ENCODE data around the gene RPS21. TPM values are rescaled to one million over a fixed set of nuclear protein-coding genes. Genes with fewer than 3 reads are reported as not detected.

RPS21 gene
- total RNA-seq, 2 donors from 2014 or later = 1,025 to 2,724 TPM

DNA sequence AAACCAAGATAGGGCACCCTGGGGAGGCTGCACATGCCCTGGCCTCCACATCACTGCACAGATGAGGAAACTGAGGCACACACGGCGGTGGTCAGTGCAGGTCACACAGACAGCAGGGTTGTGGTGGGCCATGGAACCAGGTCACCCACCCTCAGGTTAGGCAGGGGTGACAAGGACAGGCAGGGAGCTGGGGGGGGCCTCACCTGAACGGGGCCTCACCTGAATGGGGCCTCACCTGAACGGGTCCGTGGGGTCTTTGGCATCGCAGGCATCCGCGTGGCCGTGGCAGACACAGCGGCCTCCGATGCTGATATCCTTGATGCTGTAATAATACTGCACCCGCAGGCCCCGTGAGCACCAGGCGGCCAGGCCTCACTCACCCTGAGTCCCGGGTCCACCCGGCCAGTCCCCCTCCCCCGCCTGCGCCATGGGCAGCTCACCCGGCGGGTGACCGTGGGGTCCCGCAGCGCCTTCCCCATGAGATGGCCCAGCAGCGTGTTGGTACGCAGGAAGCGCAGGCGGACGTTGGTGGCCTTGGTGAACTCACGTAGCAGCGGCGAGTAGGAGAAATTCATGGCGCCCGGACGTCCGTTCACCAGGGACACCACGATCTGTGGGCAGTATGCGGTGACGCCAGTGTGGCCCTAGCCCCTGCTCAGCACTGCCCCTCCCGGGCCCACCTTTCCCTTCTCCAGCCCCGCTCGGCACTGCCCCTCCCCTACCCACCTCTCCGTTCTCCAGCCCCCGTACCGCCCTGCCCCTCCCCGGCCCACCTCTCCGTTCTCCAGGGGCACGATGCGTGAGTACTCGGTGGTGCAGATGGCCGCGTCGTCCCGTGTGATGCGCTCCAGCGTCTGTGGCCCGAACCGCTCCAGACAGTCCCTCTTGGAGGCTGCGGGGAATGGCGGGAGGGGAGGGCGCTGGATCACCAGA is 35.2 kb upstream of the RPS21 start:
- no peak overlapping the region for H3K4me3 ChIP-seq
- ATAC-seq (ENCODE audit: insufficient number of reproducible peaks, low FRiP score, low read depth) (no peak), DNase-seq (ENCODE audit: low spot score) (no peak)
- H3K36me3 ChIP-seq = peaks cover 34% of the 10 kb centered on the region
- H3K4me1 ChIP-seq (ENCODE audit: control insufficient read depth in 1 of 2, low read depth in 2 of 2) = peaks cover 34 to 47% of the 10 kb centered on the region in 2 donors
- H3K27ac ChIP-seq = peak overlapping the region; percentile 94 to 100
- no peaks in the 10 kb centered on the region for H3K9me3 ChIP-seq
- TF ChIP-seq, protein P1, sequence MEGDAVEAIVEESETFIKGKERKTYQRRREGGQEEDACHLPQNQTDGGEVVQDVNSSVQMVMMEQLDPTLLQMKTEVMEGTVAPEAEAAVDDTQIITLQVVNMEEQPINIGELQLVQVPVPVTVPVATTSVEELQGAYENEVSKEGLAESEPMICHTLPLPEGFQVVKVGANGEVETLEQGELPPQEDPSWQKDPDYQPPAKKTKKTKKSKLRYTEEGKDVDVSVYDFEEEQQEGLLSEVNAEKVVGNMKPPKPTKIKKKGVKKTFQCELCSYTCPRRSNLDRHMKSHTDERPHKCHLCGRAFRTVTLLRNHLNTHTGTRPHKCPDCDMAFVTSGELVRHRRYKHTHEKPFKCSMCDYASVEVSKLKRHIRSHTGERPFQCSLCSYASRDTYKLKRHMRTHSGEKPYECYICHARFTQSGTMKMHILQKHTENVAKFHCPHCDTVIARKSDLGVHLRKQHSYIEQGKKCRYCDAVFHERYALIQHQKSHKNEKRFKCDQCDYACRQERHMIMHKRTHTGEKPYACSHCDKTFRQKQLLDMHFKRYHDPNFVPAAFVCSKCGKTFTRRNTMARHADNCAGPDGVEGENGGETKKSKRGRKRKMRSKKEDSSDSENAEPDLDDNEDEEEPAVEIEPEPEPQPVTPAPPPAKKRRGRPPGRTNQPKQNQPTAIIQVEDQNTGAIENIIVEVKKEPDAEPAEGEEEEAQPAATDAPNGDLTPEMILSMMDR (IDR thresholded peaks at IDR 0.05) = no peak
- no peaks in the 10 kb centered on the region for H3K27me3 ChIP-seq (replicated peaks; ENCODE audit: insufficient read depth)

DNA sequence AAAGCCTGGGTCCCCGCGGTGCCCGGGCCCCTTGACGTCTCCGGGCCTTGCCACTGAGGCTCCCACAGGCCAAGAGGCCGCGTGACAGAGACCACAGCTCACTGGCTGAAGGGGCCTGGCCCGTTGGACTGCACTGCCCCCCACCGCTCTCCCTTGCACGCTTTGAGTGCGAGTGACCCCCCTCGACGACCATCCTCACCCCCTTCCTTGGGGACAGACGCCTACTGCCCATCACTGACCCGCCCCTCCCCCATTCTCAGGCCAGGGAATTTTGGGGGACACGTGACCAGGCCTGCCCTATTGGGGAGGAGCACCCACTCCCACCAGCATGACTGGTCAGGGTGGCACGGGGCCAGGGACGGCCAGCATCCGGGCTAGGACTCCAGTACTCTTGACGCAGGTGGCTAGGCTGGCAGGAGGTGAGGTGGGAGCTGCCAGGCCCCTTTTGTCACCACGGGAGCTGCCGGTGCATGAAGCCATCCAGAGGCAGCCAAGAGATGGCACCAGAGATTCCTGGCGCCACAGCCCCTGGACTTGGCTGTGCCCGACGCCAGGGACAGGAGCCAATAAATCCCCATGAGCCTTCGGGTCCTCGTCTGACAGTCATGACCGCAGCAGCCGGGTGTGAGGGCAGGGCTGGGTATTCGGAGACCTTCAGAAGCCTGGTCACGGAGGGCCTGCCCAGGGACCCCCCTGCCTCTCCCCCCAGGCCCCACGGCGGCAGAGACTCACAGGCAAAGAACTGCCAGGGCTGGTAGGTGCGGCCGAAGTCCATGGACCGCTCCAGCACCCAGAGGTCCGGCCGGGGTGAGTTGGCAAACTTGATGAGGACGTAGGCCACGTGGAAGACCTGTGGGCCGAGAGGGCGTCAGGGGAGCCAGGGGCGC is 34.3 kb upstream of the RPS21 start:
- peak overlapping the region; percentile 94 to 100 for H3K27ac ChIP-seq
- H3K9me3 ChIP-seq = no peaks in the 10 kb centered on the region
- no peaks in the 10 kb centered on the region for H3K27me3 ChIP-seq (replicated peaks; ENCODE audit: insufficient read depth)
- ATAC-seq (ENCODE audit: insufficient number of reproducible peaks, low FRiP score, low read depth) (peak; percentile 33), DNase-seq (ENCODE audit: low spot score) (peak; percentile 53)
- H3K4me3 ChIP-seq = peak overlapping the region; percentile 42
- H3K36me3 ChIP-seq = peaks cover 25% of the 10 kb centered on the region
- peaks cover 43 to 56% of the 10 kb centered on the region in 2 donors for H3K4me1 ChIP-seq (ENCODE audit: control insufficient read depth in 1 of 2, low read depth in 2 of 2)
- TF ChIP-seq, protein P1 (IDR thresholded peaks at IDR 0.05) = no peak

DNA sequence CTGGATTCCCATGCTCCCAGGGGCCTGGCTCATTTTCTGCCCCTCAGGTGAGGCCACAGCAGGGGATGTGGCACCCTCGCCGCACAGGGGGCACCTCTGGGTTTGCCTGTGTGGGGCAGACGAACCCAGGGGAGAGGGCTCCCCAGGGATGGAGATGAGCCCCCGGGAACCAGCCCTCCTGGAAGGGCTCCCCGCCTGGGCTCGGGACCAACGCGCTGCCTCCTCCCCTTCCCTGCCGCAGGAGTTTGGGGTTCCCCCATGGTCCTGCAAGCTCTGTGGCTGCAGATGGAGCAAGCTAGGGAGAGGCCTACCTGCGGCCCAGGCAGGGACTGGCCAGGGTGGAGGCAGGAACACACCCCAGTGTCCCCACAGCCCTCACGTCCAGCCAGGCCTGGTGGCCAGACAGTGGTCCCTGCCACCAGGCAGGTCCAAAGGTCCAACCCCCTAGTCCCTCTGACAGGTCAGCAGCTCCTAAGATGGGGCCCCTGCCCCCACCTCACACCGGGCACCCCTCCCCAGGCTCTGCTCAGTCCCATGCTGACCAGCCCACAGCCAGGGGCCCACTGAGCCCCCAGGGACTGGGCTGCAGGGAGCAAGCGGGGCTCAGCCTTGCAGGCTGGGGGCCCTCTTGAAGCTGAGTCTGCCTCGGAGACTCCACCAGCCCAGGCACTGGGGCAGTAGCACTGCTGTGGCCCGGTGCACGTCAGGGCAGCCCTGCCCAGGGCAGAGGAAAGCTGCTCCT is 33.4 kb upstream of the RPS21 start:
- ATAC-seq (ENCODE audit: insufficient number of reproducible peaks, low FRiP score, low read depth) (no peak), DNase-seq (ENCODE audit: low spot score) (no peak)
- no peaks in the 10 kb centered on the region for H3K27me3 ChIP-seq (replicated peaks; ENCODE audit: insufficient read depth)
- H3K4me3 ChIP-seq = peak overlapping the region; percentile 42
- H3K4me1 ChIP-seq (ENCODE audit: control insufficient read depth in 1 of 2, low read depth in 2 of 2) = peaks cover 51 to 64% of the 10 kb centered on the region in 2 donors
- H3K9me3 ChIP-seq = no peaks in the 10 kb centered on the region
- H3K27ac ChIP-seq = peak overlapping the region; percentile 94 to 100
- TF ChIP-seq, protein P1 (IDR thresholded peaks at IDR 0.05) = no peak
- peaks cover 20% of the 10 kb centered on the region for H3K36me3 ChIP-seq

DNA sequence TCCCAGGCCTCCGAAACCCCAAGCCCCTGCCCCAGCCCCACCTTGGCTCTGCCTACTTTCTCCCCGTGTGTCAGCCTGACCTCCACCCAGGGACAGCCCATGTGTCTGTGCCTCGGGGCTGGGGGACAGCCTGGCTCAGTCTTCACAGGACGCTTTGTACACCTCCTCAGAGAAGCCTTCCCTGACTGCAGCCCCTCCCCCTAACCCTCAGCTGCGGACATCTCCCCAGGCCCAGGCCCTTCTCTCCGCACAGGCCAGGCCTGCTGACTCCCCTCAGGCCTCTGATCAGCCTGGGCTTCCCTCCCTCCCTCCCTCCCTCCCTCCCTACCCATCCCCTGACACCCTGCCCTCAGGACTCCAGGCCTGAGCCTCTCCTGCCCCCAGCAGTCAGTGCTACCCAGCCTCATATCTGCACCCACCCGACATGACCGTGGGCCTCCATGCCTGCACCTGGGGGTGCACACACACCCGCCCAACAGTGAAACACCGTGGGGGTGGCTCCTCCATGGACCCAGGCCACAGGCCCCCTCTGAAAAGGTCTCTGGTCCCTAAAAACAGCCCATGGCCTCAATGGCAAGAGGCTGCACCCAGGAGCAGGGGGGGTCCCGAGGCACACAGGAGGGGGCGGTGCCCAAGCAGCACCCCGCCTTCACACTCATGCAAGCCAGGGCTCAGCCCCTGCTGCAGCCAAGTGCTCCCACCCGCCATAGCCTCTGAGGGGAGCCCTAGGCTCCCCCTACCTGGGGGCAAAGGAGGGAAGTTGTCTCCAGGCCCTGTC is 32.7 kb upstream of the RPS21 start:
- no peaks in the 10 kb centered on the region for H3K27me3 ChIP-seq (replicated peaks; ENCODE audit: insufficient read depth)
- TF ChIP-seq, protein P1 (IDR thresholded peaks at IDR 0.05) = no peak
- H3K9me3 ChIP-seq = no peaks in the 10 kb centered on the region
- peaks cover 20% of the 10 kb centered on the region for H3K36me3 ChIP-seq
- no peak for ATAC-seq (ENCODE audit: insufficient number of reproducible peaks, low FRiP score, low read depth)
- H3K27ac ChIP-seq = peak overlapping the region; percentile 94 to 100
- peak overlapping the region; percentile 69 for H3K4me3 ChIP-seq
- H3K4me1 ChIP-seq (ENCODE audit: control insufficient read depth in 1 of 2, low read depth in 2 of 2) = peaks cover 59 to 72% of the 10 kb centered on the region in 2 donors
- DNase-seq (ENCODE audit: low spot score) = no peak

All from thoracic aorta (tissue), 2 donors.